Measurements from ENCODE around the gene CAMK2B.

DNA sequence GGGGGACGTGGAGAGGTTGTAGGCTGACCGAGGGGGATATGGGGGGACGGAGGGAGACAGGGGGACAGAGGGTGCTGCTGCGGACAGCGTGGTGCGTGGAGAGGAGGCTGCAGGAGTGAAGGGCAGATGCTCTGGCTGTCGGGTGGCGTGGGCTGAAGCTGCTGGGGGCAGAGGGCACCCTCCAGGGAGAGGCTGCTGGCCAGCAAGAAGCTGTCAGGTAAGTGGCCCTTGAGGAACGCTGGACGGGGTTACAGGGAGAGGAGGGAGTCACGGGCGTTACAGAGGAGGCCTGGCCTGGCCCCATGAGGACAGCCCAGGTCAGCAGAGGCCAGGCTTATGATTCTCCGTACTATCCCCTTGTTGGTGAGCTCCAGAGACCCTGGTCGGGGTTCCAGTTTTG, 97.5 kb downstream of the CAMK2B start:
- TF ChIP-seq, protein P1, sequence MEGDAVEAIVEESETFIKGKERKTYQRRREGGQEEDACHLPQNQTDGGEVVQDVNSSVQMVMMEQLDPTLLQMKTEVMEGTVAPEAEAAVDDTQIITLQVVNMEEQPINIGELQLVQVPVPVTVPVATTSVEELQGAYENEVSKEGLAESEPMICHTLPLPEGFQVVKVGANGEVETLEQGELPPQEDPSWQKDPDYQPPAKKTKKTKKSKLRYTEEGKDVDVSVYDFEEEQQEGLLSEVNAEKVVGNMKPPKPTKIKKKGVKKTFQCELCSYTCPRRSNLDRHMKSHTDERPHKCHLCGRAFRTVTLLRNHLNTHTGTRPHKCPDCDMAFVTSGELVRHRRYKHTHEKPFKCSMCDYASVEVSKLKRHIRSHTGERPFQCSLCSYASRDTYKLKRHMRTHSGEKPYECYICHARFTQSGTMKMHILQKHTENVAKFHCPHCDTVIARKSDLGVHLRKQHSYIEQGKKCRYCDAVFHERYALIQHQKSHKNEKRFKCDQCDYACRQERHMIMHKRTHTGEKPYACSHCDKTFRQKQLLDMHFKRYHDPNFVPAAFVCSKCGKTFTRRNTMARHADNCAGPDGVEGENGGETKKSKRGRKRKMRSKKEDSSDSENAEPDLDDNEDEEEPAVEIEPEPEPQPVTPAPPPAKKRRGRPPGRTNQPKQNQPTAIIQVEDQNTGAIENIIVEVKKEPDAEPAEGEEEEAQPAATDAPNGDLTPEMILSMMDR (IDR thresholded peaks at IDR 0.05) = no peak
- TF ChIP-seq POLR2A (IDR thresholded peaks at IDR 0.05) = no peak
